K562 (cell line): Measurements from ENCODE around the gene STMP1. TPM values are rescaled to one million over a fixed set of nuclear protein-coding genes. Genes with fewer than 3 reads are reported as not detected.

Source experiments
- HNRNPLL ChIP-seq: fragments of 200-400 bp; formaldehyde crosslinking; IDR thresholded peaks from 2 replicates; pipeline ENCODE4 v1.6.1; 2017; ENCODE audit warnings: low read length, low read depth, mild to moderate bottlenecking; ENCODE audit not compliant: poor library complexity, severe bottlenecking
- JUN ChIP-seq, 2 experiments: sonication (generic) in 1 of 2; formaldehyde crosslinking in 1 of 2; IDR thresholded peaks; 2 replicates each; pipeline versions ENCODE4 v1.6.1 to v1.8.0; 2012 to 2022; ENCODE audit warnings: borderline replicate concordance in 2 of 2, mild to moderate bottlenecking in 2 of 2, improper control_type of control experiment in 1 of 2, low read depth in 1 of 2, low read length in 1 of 2, missing genetic modification reagents in 1 of 2
- MEIS2 ChIP-seq: fragments of 450-650 bp; IDR thresholded peaks from 2 replicates; pipeline ENCODE4 v1.6.1; 2014; ENCODE audit warnings: mild to moderate bottlenecking; ENCODE audit not compliant: partially characterized antibody
- PHF21A ChIP-seq: fragments of 450-650 bp; IDR thresholded peaks from 2 replicates; pipeline ENCODE4 v1.6.1; 2017; ENCODE audit warnings: low read depth, borderline replicate concordance
- UBTF ChIP-seq, 2 experiments: IDR thresholded peaks; 2 replicates each; pipeline ENCODE4 v1.6.1; 2012; ENCODE audit warnings: improper control_type of control experiment in 2 of 2, low read depth in 2 of 2, low read length in 2 of 2, borderline replicate concordance in 1 of 2
- ZNF444 ChIP-seq: fragments of 250-450 bp; sonication (Bioruptor Pico); IDR thresholded peaks from 2 replicates; pipeline ENCODE4 v1.4.0; 2020; ENCODE audit warnings: mild to moderate bottlenecking, moderate library complexity
- polyA plus RNA-seq, 8 experiments: library from polyadenylated mRNA; depleted of rRNA in 4 of 8; stranded (reverse) in 5 of 8; unstranded in 3 of 8; fragments of >200 nt; fragmentation: Nextera tagmentation in 2 of 8; fragmentation: Illumina TruSeq in 1 of 8; extraction: Ambion mirVana in 2 of 8; extraction: Trizol in 1 of 8; gene quantifications; 2 replicates each; pipeline versions ENCODE4 v1.2.1 to v1.2.3, GENCODE V29; 2011 to 2014; ENCODE audit warnings: inconsistent platforms in 1 of 8, missing spikeins in 1 of 8
- total RNA-seq, 7 experiments: library from RNA; depleted of rRNA in 6 of 7; stranded (reverse); fragments of >200 nt in 6 of 7; fragmentation: Illumina TruSeq in 2 of 7; extraction: Trizol in 2 of 7; gene quantifications; 2 replicates each; pipeline versions ENCODE4 v1.2.1 to v1.2.3, GENCODE V29; 2011 to 2021; ENCODE audit warnings: low replicate concordance in 1 of 7
- TF ChIP-seq, protein P1 (sequence below): sonication (generic); formaldehyde crosslinking; IDR thresholded peaks from 2 replicates; pipeline ENCODE4 v1.8.0; 2023; ENCODE audit warnings: mild to moderate bottlenecking, missing genetic modification reagents
- TF ChIP-seq, protein P2 (sequence below): fragments of 250-450 bp; sonication (Bioruptor Pico); IDR thresholded peaks from 2 replicates; pipeline ENCODE4 v1.4.0; 2020; ENCODE audit warnings: borderline replicate concordance

The STMP1 gene
- total and polyA plus RNA-seq, 9 of the 15 experiments (the other 6 are each of a cell fraction or from before 2014, with no cell fraction given), result 10.6 to 249 (median 56.8) TPM

GRCh38 chr7:135662123-135662372, 266 bp upstream of the STMP1 start (continued):
- TF ChIP-seq, protein P1, sequence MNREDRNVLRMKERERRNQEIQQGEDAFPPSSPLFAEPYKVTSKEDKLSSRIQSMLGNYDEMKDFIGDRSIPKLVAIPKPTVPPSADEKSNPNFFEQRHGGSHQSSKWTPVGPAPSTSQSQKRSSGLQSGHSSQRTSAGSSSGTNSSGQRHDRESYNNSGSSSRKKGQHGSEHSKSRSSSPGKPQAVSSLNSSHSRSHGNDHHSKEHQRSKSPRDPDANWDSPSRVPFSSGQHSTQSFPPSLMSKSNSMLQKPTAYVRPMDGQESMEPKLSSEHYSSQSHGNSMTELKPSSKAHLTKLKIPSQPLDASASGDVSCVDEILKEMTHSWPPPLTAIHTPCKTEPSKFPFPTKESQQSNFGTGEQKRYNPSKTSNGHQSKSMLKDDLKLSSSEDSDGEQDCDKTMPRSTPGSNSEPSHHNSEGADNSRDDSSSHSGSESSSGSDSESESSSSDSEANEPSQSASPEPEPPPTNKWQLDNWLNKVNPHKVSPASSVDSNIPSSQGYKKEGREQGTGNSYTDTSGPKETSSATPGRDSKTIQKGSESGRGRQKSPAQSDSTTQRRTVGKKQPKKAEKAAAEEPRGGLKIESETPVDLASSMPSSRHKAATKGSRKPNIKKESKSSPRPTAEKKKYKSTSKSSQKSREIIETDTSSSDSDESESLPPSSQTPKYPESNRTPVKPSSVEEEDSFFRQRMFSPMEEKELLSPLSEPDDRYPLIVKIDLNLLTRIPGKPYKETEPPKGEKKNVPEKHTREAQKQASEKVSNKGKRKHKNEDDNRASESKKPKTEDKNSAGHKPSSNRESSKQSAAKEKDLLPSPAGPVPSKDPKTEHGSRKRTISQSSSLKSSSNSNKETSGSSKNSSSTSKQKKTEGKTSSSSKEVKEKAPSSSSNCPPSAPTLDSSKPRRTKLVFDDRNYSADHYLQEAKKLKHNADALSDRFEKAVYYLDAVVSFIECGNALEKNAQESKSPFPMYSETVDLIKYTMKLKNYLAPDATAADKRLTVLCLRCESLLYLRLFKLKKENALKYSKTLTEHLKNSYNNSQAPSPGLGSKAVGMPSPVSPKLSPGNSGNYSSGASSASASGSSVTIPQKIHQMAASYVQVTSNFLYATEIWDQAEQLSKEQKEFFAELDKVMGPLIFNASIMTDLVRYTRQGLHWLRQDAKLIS (CRISPR knock-in tag), result no peak
- no peak for TF ChIP-seq JUN (IDR thresholded peaks at IDR 0.05; ENCODE audit: borderline replicate concordance, low read depth, low read length)
- TF ChIP-seq JUN (CRISPR knock-in tag; IDR thresholded peaks at IDR 0.05; ENCODE audit: borderline replicate concordance), result no peak
- TF ChIP-seq ZNF444 (CRISPR knock-in tag), result no peak
- TF ChIP-seq UBTF (IDR thresholded peaks at IDR 0.05; ENCODE audit: borderline replicate concordance in 1 of 2, low read depth in 2 of 2, low read length in 2 of 2), result no peak; a peak in 1 of 4 replicates
- no peak for TF ChIP-seq HNRNPLL
- peak; percentile 65; the same call in 1 of the 2 replicates for TF ChIP-seq PHF21A
- no peak for TF ChIP-seq MEIS2
- TF ChIP-seq, protein P2, sequence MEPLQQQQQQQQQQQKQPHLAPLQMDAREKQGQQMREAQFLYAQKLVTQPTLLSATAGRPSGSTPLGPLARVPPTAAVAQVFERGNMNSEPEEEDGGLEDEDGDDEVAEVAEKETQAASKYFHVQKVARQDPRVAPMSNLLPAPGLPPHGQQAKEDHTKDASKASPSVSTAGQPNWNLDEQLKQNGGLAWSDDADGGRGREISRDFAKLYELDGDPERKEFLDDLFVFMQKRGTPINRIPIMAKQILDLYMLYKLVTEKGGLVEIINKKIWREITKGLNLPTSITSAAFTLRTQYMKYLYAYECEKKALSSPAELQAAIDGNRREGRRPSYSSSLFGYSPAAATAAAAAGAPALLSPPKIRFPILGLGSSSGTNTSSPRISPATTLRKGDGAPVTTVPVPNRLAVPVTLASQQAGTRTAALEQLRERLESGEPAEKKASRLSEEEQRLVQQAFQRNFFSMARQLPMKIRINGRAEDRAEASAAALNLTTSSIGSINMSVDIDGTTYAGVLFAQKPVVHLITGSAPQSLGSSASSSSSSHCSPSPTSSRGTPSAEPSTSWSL, result no peak
